Fibroblast of lung (primary cell): ENCODE measurements around the gene ULBP2. TPM values are rescaled to one million over a fixed set of nuclear protein-coding genes. Genes with fewer than 3 reads are reported as not detected.

ENCODE experiments used
- DNase-seq, 2 donors: peaks; one replicate each; pipeline versions ENCODE4 v3.0.0 to v3.0.0-alpha.2; 2010; ENCODE audit warnings: low read depth in 2 of 2
- H2AFZ ChIP-seq: 2 replicates; pipeline ENCODE4 v1.5.1; 2012; ENCODE audit warnings: low read length, control low read depth, inconsistent platforms
- H3K27ac ChIP-seq: 2 replicates; pipeline ENCODE4 v1.5.1; 2011; ENCODE audit warnings: low read length, control low read depth; ENCODE audit not compliant: insufficient read depth
- H3K27me3 ChIP-seq: 2 replicates; pipeline ENCODE4 v1.5.1; 2011; ENCODE audit warnings: mild to moderate bottlenecking, low read length; ENCODE audit not compliant: control insufficient read depth, insufficient read depth
- H3K36me3 ChIP-seq: 2 replicates; pipeline ENCODE4 v1.5.1; 2011; ENCODE audit warnings: low read length; ENCODE audit not compliant: control insufficient read depth, insufficient read depth
- H3K4me1 ChIP-seq: 2 replicates; pipeline ENCODE4 v1.5.1; 2011; ENCODE audit warnings: low read length; ENCODE audit not compliant: control insufficient read depth, insufficient read depth; ENCODE audit errors: extremely low read depth
- H3K4me2 ChIP-seq: 2 replicates; pipeline ENCODE4 v1.5.1; 2011; ENCODE audit warnings: low read length, control low read depth; ENCODE audit not compliant: insufficient read depth; ENCODE audit errors: extremely low read depth
- H3K4me3 ChIP-seq, 4 experiments: fragments of 200-600 bp in 1 of 4; sonication (generic) in 1 of 4; replicated peaks in 1 of 4; 2 replicates each; pipeline ENCODE4 v1.5.1; 2011 to 2016; ENCODE audit warnings: low read length in 4 of 4, low read depth in 3 of 4, mild to moderate bottlenecking in 3 of 4, control low read depth in 2 of 4, inconsistent platforms in 1 of 4, mixed read lengths in 1 of 4; ENCODE audit not compliant: insufficient read depth in 1 of 4; ENCODE audit errors: control extremely low read depth in 1 of 4
- H3K79me2 ChIP-seq: 2 replicates; pipeline ENCODE4 v1.5.1; 2012; ENCODE audit warnings: mild to moderate bottlenecking, low read length, inconsistent platforms; ENCODE audit not compliant: control insufficient read depth, insufficient read depth
- H3K9ac ChIP-seq: 2 replicates; pipeline ENCODE4 v1.5.1; 2011; ENCODE audit warnings: mild to moderate bottlenecking, low read length, control low read depth; ENCODE audit not compliant: insufficient read depth
- H3K9me3 ChIP-seq: 2 replicates; pipeline ENCODE4 v1.5.1; 2012; ENCODE audit warnings: low read depth, low read length; ENCODE audit not compliant: control insufficient read depth, insufficient read depth
- H4K20me1 ChIP-seq: 2 replicates; pipeline ENCODE4 v1.5.1; 2011; ENCODE audit warnings: low read length; ENCODE audit not compliant: control insufficient read depth, insufficient read depth; ENCODE audit errors: extremely low read depth
- CTCF ChIP-seq, 2 donors: IDR thresholded peaks in 1 of 2; conservative IDR thresholded peaks in 1 of 2; 1 replicate in 1 of 2; 2 replicates in 1 of 2; pipeline ENCODE4 v1.5.1; 2011 to 2012; ENCODE audit warnings: low read length in 2 of 2, control low read depth in 1 of 2, inconsistent platforms in 1 of 2, low read depth in 1 of 2, mild to moderate bottlenecking in 1 of 2
- EZH2 ChIP-seq: IDR thresholded peaks from 2 replicates; pipeline ENCODE4 v1.5.1; 2012; ENCODE audit warnings: low read length, control low read depth, mild to moderate bottlenecking; ENCODE audit errors: missing control alignments
- polyA plus RNA-seq, 2 donors: library from polyadenylated mRNA; depleted of rRNA in 1 of 2; stranded (reverse) in 1 of 2; unstranded in 1 of 2; fragments of >200 nt; gene quantifications; 2 replicates each; pipeline ENCODE4 v1.2.1, GENCODE V29; 2011 to 2012; ENCODE audit warnings: missing spikeins in 1 of 2
- total RNA-seq: library from RNA; depleted of rRNA; stranded (reverse); fragments of >200 nt; gene quantifications from 2 replicates; pipeline ENCODE4 v1.2.1, GENCODE V29; 2014

Gene ULBP2
- total and polyA plus RNA-seq, 2 donors (not counting 1 experiment from before 2014, with no cell fraction given), result 1.8 to 6.9 TPM

GRCh38 chr6:149985481-149985937 lies 43.7 kb downstream of the ULBP2 start:
- Histone ChIP-seq H3K4me1 (no peaks in the 10 kb centered on the region), H3K79me2 (no peaks in the 10 kb centered on the region), H3K36me3 (no peaks in the 10 kb centered on the region), H3K4me3 (no peak overlapping the region), H3K4me2 (no peak overlapping the region), H3K9ac (no peak overlapping the region), H2AFZ (no peak overlapping the region), H3K9me3 (no peaks in the 10 kb centered on the region), H3K27ac (no peak overlapping the region), H4K20me1 (no peaks in the 10 kb centered on the region), H3K27me3 (peaks cover 54% of the 10 kb centered on the region)
- no peak for TF ChIP-seq CTCF (conservative IDR thresholded peaks at IDR 0.05 in 1 of 2, IDR thresholded peaks at IDR 0.05 in 1 of 2; ENCODE audit: low read depth in 1 of 2, low read length in 2 of 2)
- TF ChIP-seq EZH2, result peak; percentile 12
- no peak for DNase-seq

- Histone ChIP-seq H3K9me3 (no peaks in the 10 kb centered on the region), H3K27me3 (peaks cover 72% of the 10 kb centered on the region), H2AFZ (no peak overlapping the region), H3K79me2 (no peaks in the 10 kb centered on the region), H3K4me2 (no peak overlapping the region), H3K4me1 (no peaks in the 10 kb centered on the region), H3K9ac (no peak overlapping the region), H3K36me3 (no peaks in the 10 kb centered on the region), H3K4me3 (no peak overlapping the region), H4K20me1 (no peaks in the 10 kb centered on the region), H3K27ac (no peak overlapping the region)
- TF ChIP-seq EZH2 (no peak), CTCF (conservative IDR thresholded peaks at IDR 0.05 in 1 of 2, IDR thresholded peaks at IDR 0.05 in 1 of 2; ENCODE audit: low read depth in 1 of 2, low read length in 2 of 2) (no peak)
- DNase-seq, result no peak
Observed at GRCh38 chr6:149987602-149988107, 45.8 kb downstream of the ULBP2 start.

- H3K27me3 ChIP-seq, result peaks cover 69% of the 10 kb centered on the region
- H3K4me2 ChIP-seq, result no peak overlapping the region
- TF ChIP-seq EZH2, result peak; percentile 61
- no peak for TF ChIP-seq CTCF (conservative IDR thresholded peaks at IDR 0.05 in 1 of 2, IDR thresholded peaks at IDR 0.05 in 1 of 2; ENCODE audit: low read depth in 1 of 2, low read length in 2 of 2)
- H3K9me3 ChIP-seq, result no peaks in the 10 kb centered on the region
- no peaks in the 10 kb centered on the region for H3K36me3 ChIP-seq
- H3K9ac ChIP-seq, result no peak overlapping the region
- no peaks in the 10 kb centered on the region for H3K79me2 ChIP-seq
- H3K27ac ChIP-seq, result no peak overlapping the region
- H3K4me1 ChIP-seq, result no peaks in the 10 kb centered on the region
- H2AFZ ChIP-seq, result no peak overlapping the region
- no peak for DNase-seq
- no peaks in the 10 kb centered on the region for H4K20me1 ChIP-seq
- H3K4me3 ChIP-seq, result no peak overlapping the region
Observed at GRCh38 chr6:149988550-149989346, 46.9 kb downstream of the ULBP2 start.
